PFSK-1 (cell line): ENCODE measurements around the gene ZCCHC14.

ENCODE experiments used
- FOXP2 ChIP-seq: optimal IDR thresholded peaks from 2 replicates; pipeline ENCODE3; 2011; ENCODE audit warnings: borderline replicate concordance, control low read depth, inconsistent platforms; ENCODE audit not compliant: insufficient read depth; ENCODE audit errors: extremely low read length, extremely low read depth
- POLR2AphosphoS5 ChIP-seq: IDR thresholded peaks from 2 replicates; pipeline ENCODE4 v1.6.1; 2012; ENCODE audit warnings: low read depth, mild to moderate bottlenecking, control low read depth, low read length, moderate library complexity
- SIN3A ChIP-seq: IDR thresholded peaks from 2 replicates; pipeline ENCODE4 v1.6.1; 2012; ENCODE audit warnings: mild to moderate bottlenecking, low read length, moderate library complexity, borderline replicate concordance; ENCODE audit not compliant: insufficient read depth
- TAF1 ChIP-seq: IDR thresholded peaks from 2 replicates; pipeline ENCODE4 v1.6.1; 2012; ENCODE audit warnings: low read length, control low read depth, borderline replicate concordance; ENCODE audit not compliant: insufficient read depth
- TF ChIP-seq, protein P1 (sequence below), 2 experiments: IDR thresholded peaks; 2 replicates each; pipeline versions ENCODE4 v1.6.1 to v1.8.0; 2011 to 2012; ENCODE audit warnings: low read depth in 2 of 2, low read length in 2 of 2, control low read depth in 1 of 2, inconsistent platforms in 1 of 2, mild to moderate bottlenecking in 1 of 2, moderate library complexity in 1 of 2; ENCODE audit not compliant: insufficient read depth in 1 of 2

The ZCCHC14 gene

DNA sequence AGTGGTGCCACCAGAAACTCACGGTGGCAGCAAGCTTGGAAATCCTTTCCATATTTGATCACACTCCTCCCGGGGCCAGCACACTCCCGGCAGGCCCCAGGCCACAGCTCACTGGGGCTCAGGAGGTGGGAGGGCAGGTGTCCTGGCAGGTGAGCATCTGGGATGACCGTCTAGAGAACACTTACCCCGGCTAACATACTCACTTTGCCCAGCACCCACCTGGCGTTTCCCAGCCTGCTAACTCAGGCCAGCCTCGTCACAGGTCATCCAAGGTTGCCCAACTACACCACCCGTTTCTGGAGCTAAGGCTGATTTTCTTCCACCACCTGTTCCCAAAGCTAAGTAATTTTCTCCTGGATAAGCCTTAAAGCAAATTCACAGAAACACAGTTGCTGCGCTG lies 134.1 kb downstream of the ZCCHC14 start:
- no peak for TF ChIP-seq POLR2AphosphoS5
- TF ChIP-seq SIN3A, result no peak
- no peak for TF ChIP-seq FOXP2
- TF ChIP-seq TAF1, result no peak
- TF ChIP-seq, protein P1, sequence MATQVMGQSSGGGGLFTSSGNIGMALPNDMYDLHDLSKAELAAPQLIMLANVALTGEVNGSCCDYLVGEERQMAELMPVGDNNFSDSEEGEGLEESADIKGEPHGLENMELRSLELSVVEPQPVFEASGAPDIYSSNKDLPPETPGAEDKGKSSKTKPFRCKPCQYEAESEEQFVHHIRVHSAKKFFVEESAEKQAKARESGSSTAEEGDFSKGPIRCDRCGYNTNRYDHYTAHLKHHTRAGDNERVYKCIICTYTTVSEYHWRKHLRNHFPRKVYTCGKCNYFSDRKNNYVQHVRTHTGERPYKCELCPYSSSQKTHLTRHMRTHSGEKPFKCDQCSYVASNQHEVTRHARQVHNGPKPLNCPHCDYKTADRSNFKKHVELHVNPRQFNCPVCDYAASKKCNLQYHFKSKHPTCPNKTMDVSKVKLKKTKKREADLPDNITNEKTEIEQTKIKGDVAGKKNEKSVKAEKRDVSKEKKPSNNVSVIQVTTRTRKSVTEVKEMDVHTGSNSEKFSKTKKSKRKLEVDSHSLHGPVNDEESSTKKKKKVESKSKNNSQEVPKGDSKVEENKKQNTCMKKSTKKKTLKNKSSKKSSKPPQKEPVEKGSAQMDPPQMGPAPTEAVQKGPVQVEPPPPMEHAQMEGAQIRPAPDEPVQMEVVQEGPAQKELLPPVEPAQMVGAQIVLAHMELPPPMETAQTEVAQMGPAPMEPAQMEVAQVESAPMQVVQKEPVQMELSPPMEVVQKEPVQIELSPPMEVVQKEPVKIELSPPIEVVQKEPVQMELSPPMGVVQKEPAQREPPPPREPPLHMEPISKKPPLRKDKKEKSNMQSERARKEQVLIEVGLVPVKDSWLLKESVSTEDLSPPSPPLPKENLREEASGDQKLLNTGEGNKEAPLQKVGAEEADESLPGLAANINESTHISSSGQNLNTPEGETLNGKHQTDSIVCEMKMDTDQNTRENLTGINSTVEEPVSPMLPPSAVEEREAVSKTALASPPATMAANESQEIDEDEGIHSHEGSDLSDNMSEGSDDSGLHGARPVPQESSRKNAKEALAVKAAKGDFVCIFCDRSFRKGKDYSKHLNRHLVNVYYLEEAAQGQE (IDR thresholded peaks at IDR 0.05; ENCODE audit: insufficient read depth in 1 of 2, low read depth in 2 of 2, low read length in 2 of 2), result no peak

DNA sequence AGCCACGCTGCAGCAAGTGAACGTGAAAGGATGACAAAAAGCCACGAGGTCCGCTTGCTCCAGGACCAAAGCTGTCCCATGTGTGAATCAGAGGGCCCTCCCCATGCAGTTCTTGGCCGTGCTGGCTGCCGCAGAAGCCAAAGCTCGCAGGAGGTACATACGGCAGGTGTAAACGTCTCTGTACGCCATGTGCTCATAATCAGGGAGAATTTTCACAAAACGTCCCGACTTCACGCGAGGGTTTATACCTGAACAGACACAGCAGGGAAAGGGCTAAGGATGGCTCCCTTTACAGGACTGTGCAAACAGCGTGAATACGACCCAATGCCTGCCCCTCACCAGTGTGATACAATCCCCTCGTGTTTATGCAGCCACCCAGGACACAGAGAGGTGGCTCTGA lies 134.6 kb downstream of the ZCCHC14 start:
- TF ChIP-seq, protein P1 (IDR thresholded peaks at IDR 0.05; ENCODE audit: insufficient read depth in 1 of 2, low read depth in 2 of 2, low read length in 2 of 2), result no peak
- TF ChIP-seq POLR2AphosphoS5, result no peak
- no peak for TF ChIP-seq TAF1
- no peak for TF ChIP-seq FOXP2
- TF ChIP-seq SIN3A, result no peak

DNA sequence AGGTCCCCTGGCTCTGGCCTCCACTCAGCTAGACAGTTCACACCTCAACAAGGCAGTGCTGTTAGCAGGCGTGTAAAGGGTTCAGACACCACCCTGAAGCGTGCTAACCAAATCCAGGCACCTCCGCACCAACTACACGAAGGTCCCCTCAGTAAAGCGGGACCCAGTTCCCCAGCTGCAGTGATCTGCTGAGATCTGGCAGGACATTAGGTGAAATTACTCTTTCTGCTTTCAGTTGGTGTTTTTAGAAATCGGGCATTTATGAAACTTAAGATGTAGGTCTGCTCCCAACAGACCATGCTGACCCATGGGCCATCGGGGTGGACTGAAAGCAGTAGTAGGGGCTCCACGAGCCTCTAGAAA lies 136.4 kb downstream of the ZCCHC14 start:
- TF ChIP-seq FOXP2, result no peak
- no peak for TF ChIP-seq SIN3A
- TF ChIP-seq, protein P1 (IDR thresholded peaks at IDR 0.05; ENCODE audit: insufficient read depth in 1 of 2, low read depth in 2 of 2, low read length in 2 of 2), result no peak
- no peak for TF ChIP-seq POLR2AphosphoS5
- no peak for TF ChIP-seq TAF1
